HG02852 (cell line): Measurements from ENCODE around the gene HS3ST3A1.

Experiments used
- ATAC-seq: cut with Tn5 transposase; IDR thresholded peaks from one replicate; pipeline ENCODE4 v1.9.1; 2021; ENCODE audit warnings: mild to moderate bottlenecking, moderate library complexity; ENCODE audit not compliant: unreplicated experiment

HS3ST3A1 gene

GRCh38 chr17:13601776-13602551, at the start of gene HS3ST3A1:
TSS of gene HS3ST3A1 (minus strand) at chr17:13601929. CDS start at chr17:13601129, 800 bp downstream.
- no peak for ATAC-seq

GRCh38 chr17:13650096-13650675, 48.5 kb upstream of the HS3ST3A1 start:
- ATAC-seq, result no peak

GRCh38 chr17:13647543-13648021, 45.9 kb upstream of the HS3ST3A1 start:
- ATAC-seq, result no peak

- ATAC-seq, result no peak
Measured at GRCh38 chr17:13646969-13647542, 45.3 kb upstream of the HS3ST3A1 start.

GRCh38 chr17:13646411-13646810, 44.7 kb upstream of the HS3ST3A1 start:
- no peak for ATAC-seq

- ATAC-seq, result no peak
Measured at GRCh38 chr17:13643180-13643579, 41.5 kb upstream of the HS3ST3A1 start.

GRCh38 chr17:13642188-13642587, 40.5 kb upstream of the HS3ST3A1 start:
- ATAC-seq, result no peak

- no peak for ATAC-seq
Measured at GRCh38 chr17:13640551-13640950, 38.8 kb upstream of the HS3ST3A1 start.

- no peak for ATAC-seq
Measured at GRCh38 chr17:13638855-13639458, 37.2 kb upstream of the HS3ST3A1 start.

GRCh38 chr17:13636951-13637350, 35.2 kb upstream of the HS3ST3A1 start:
- no peak for ATAC-seq

- ATAC-seq, result no peak
Measured at GRCh38 chr17:13635951-13636350, 34.2 kb upstream of the HS3ST3A1 start.

GRCh38 chr17:13634021-13634420, 32.3 kb upstream of the HS3ST3A1 start:
- no peak for ATAC-seq

GRCh38 chr17:13631529-13631928, 29.8 kb upstream of the HS3ST3A1 start:
- no peak for ATAC-seq

- no peak for ATAC-seq
Measured at GRCh38 chr17:13626703-13627102, 25.0 kb upstream of the HS3ST3A1 start.

- ATAC-seq, result no peak
Measured at GRCh38 chr17:13619462-13619861, 17.7 kb upstream of the HS3ST3A1 start.

GRCh38 chr17:13616031-13616430, 14.3 kb upstream of the HS3ST3A1 start:
- no peak for ATAC-seq

- no peak for ATAC-seq
Measured at GRCh38 chr17:13609941-13610340, 8.2 kb upstream of the HS3ST3A1 start.

GRCh38 chr17:13601322-13601775, 380 bp downstream of the HS3ST3A1 start:
- no peak for ATAC-seq

GRCh38 chr17:13600475-13601321, 1.0 kb downstream of the HS3ST3A1 start:
- ATAC-seq, result no peak

- ATAC-seq, result no peak
Measured at GRCh38 chr17:13599864-13600263, 1.9 kb downstream of the HS3ST3A1 start.

- no peak for ATAC-seq
Measured at GRCh38 chr17:13599168-13599577, 2.6 kb downstream of the HS3ST3A1 start.
